Panc1 (cell line): ENCODE results near the gene SH3GL1. TPM values are rescaled to one million over a fixed set of nuclear protein-coding genes. Genes with fewer than 3 reads are reported as not detected.

Experiments
- ATAC-seq: fragments of 200-7000 bp; cut with Tn5 transposase; 2 replicates; pipeline ENCODE4 v1.9.1; 2020; ENCODE audit warnings: mild to moderate bottlenecking, moderate library complexity
- BruUV-seq: library from RNA; stranded (reverse); fragments of 400-500 nt; replicated peaks from 2 replicates; lab custom pipeline; 2021; lab: Mats Ljungman, UMichigan
- CTCF ChIA-PET: fragments of 300-600 bp; sonication (Branson Sonifier 250); formaldehyde crosslinking; loops from one replicate; lab custom pipeline; 2022; ENCODE audit warnings: antibody characterized with exemption; lab: Charles Lee
- POLR2A ChIA-PET: fragments of 300-600 bp; sonication (Branson Sonifier 250); formaldehyde crosslinking; loops from one replicate; lab custom pipeline; 2022; ENCODE audit warnings: antibody characterized with exemption; lab: Charles Lee
- DNase-seq: peaks from one replicate; pipeline ENCODE4 v3.0.0-alpha.2; 2010; ENCODE audit warnings: low read depth, low spot score
- H3K27ac ChIP-seq: 2 replicates; pipeline ENCODE4 v1.5.1; 2011; ENCODE audit warnings: mild to moderate bottlenecking, low read length, inconsistent platforms
- H3K27me3 ChIP-seq: fragments of 200-500 bp; sonication (Bioruptor generic); 2 replicates; pipeline ENCODE4 v1.6.0; 2014; ENCODE audit warnings: low read length, inconsistent platforms; ENCODE audit not compliant: control insufficient read depth, insufficient read depth
- H3K36me3 ChIP-seq: fragments of 200-500 bp; sonication (Bioruptor generic); 2 replicates; pipeline ENCODE4 v1.5.1; 2014; ENCODE audit warnings: inconsistent platforms, mild to moderate bottlenecking, low read length, moderate library complexity; ENCODE audit not compliant: control insufficient read depth, insufficient read depth
- H3K4me1 ChIP-seq: 2 replicates; pipeline ENCODE4 v1.5.1; 2011; ENCODE audit warnings: inconsistent platforms, mild to moderate bottlenecking, low read length, moderate library complexity; ENCODE audit not compliant: control insufficient read depth, insufficient read depth
- H3K4me3 ChIP-seq, 2 experiments: 2 replicates each; pipeline ENCODE4 v1.5.1; 2011 to 2012; ENCODE audit warnings: low read depth in 2 of 2, low read length in 2 of 2, mild to moderate bottlenecking in 2 of 2, inconsistent platforms in 1 of 2, moderate library complexity in 1 of 2
- H3K9me3 ChIP-seq: fragments of 200-500 bp; sonication (Bioruptor generic); 2 replicates; pipeline ENCODE4 v1.5.1; 2014; ENCODE audit warnings: low read depth, mild to moderate bottlenecking, inconsistent platforms, low read length, moderate library complexity; ENCODE audit not compliant: control insufficient read depth, insufficient read depth
- POLR2AphosphoS5 ChIP-seq: IDR thresholded peaks from 2 replicates; pipeline ENCODE4 v1.6.1; 2012; ENCODE audit warnings: mild to moderate bottlenecking, low read depth, low read length, moderate library complexity
- SIN3A ChIP-seq: IDR thresholded peaks from 2 replicates; pipeline ENCODE4 v1.6.1; 2012; ENCODE audit warnings: low read depth, mild to moderate bottlenecking, low read length, moderate library complexity, borderline replicate concordance; ENCODE audit not compliant: insufficient read depth
- TCF7L2 ChIP-seq: IDR thresholded peaks from 2 replicates; pipeline ENCODE4 v1.6.1; 2011; ENCODE audit warnings: mild to moderate bottlenecking, low read depth, low read length, inconsistent platforms
- in situ Hi-C: cut with HindIII; loops from 2 replicates; pipeline ENCODE4 v1.10.0; 2016; ENCODE audit warnings: low sequenced_read_pairs, low pct_unique_long_range_greater_than_20kb
- intact Hi-C: fragments of 100-400 bp; cut with micrococcal nuclease; formaldehyde crosslinking; loops from one replicate; pipeline ENCODE4 v1.10.0; 2022; ENCODE audit not compliant: unreplicated experiment
- total RNA-seq: library from RNA; stranded (reverse); gene quantifications from one replicate; pipeline ENCODE4 v1.2.1, GENCODE V29; 2021; ENCODE audit not compliant: unreplicated experiment
- TF ChIP-seq, protein P1 (sequence below), 2 experiments: IDR thresholded peaks; 2 replicates each; pipeline ENCODE4 v1.6.1; 2011 to 2012; ENCODE audit warnings: low read depth in 2 of 2, control low read depth in 1 of 2, low read length in 1 of 2, mild to moderate bottlenecking in 1 of 2, moderate library complexity in 1 of 2; ENCODE audit not compliant: insufficient read depth in 1 of 2
- TF ChIP-seq, protein P2 (sequence below): fragments of 450-650 bp; IDR thresholded peaks from 2 replicates; pipeline ENCODE4 v1.5.1; 2017; ENCODE audit warnings: mild to moderate bottlenecking

SH3GL1 gene
- total RNA-seq, 1 experiment from 2014 or later: 57.1 TPM

DNA sequence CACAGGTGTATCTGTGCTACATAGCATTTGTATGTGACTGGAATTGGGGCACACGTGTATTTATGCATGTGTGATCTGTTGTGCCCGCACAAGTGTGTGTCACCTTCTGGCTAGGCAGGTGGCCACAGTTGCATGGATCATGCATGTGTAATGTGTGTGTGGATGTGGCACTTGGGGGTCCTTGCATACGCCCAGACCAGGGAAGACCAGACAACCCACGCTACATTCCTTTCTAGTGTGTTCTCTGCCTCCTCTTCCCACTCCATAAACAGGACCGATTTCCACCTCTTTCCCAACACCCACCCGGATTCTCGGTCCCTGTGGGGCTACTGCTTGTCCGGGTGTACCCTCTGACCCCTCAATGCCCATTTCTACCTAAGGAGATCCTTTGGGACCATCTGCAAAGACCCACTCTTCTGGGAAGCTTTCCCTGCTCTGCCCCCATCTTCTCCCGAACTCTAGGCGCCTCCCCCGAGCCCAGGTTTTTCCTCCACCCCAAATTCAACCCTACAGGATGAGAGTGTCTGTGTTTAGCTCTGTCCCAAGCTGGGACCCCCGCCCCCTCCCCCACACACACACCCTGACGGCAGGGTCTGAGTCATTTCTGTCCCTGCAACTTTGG is 74.0 kb downstream of the SH3GL1 start:
- in situ Hi-C loops: no loop called here
- ATAC-seq (no peak), DNase-seq (no peak)
- Histone ChIP-seq H3K9me3 (no peaks in the 10 kb centered on the region), H3K4me1 (no peaks in the 10 kb centered on the region), H3K36me3 (no peaks in the 10 kb centered on the region), H3K4me3 (no peak overlapping the region), H3K27me3 (no peaks in the 10 kb centered on the region), H3K27ac (no peak overlapping the region)
- BruUV-seq: no TSS peak
- intact Hi-C loops: no loop called here
- ChIA-PET POLR2A (no interaction called here), CTCF (no interaction called here)
- TF ChIP-seq TCF7L2: no peak
- TF ChIP-seq, protein P1, sequence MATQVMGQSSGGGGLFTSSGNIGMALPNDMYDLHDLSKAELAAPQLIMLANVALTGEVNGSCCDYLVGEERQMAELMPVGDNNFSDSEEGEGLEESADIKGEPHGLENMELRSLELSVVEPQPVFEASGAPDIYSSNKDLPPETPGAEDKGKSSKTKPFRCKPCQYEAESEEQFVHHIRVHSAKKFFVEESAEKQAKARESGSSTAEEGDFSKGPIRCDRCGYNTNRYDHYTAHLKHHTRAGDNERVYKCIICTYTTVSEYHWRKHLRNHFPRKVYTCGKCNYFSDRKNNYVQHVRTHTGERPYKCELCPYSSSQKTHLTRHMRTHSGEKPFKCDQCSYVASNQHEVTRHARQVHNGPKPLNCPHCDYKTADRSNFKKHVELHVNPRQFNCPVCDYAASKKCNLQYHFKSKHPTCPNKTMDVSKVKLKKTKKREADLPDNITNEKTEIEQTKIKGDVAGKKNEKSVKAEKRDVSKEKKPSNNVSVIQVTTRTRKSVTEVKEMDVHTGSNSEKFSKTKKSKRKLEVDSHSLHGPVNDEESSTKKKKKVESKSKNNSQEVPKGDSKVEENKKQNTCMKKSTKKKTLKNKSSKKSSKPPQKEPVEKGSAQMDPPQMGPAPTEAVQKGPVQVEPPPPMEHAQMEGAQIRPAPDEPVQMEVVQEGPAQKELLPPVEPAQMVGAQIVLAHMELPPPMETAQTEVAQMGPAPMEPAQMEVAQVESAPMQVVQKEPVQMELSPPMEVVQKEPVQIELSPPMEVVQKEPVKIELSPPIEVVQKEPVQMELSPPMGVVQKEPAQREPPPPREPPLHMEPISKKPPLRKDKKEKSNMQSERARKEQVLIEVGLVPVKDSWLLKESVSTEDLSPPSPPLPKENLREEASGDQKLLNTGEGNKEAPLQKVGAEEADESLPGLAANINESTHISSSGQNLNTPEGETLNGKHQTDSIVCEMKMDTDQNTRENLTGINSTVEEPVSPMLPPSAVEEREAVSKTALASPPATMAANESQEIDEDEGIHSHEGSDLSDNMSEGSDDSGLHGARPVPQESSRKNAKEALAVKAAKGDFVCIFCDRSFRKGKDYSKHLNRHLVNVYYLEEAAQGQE (IDR thresholded peaks at IDR 0.05; ENCODE audit: insufficient read depth in 1 of 2, low read depth in 2 of 2, low read length in 1 of 2): no peak
- TF ChIP-seq POLR2AphosphoS5: no peak
- TF ChIP-seq, protein P2, sequence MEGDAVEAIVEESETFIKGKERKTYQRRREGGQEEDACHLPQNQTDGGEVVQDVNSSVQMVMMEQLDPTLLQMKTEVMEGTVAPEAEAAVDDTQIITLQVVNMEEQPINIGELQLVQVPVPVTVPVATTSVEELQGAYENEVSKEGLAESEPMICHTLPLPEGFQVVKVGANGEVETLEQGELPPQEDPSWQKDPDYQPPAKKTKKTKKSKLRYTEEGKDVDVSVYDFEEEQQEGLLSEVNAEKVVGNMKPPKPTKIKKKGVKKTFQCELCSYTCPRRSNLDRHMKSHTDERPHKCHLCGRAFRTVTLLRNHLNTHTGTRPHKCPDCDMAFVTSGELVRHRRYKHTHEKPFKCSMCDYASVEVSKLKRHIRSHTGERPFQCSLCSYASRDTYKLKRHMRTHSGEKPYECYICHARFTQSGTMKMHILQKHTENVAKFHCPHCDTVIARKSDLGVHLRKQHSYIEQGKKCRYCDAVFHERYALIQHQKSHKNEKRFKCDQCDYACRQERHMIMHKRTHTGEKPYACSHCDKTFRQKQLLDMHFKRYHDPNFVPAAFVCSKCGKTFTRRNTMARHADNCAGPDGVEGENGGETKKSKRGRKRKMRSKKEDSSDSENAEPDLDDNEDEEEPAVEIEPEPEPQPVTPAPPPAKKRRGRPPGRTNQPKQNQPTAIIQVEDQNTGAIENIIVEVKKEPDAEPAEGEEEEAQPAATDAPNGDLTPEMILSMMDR: no peak
- no peak for TF ChIP-seq SIN3A

DNA sequence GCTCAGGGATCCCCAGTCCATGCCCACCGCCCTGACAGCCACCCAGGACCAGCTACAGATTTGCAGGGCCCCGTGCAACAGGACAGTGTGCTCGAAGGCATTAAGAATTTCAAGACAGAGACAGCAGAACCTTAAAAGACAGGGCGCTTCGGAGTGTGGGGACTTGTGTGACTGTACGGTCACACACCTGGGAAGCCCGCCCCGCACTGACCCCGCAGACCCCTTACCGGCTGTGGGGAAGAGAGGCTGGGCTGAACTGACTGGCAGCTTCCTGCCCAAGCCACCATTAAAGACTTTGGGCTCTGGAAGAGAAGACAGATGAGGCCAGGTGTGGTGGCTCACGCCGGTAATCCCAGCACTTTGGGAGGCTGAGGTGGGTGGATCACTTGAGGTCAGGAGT is 76.1 kb downstream of the SH3GL1 start:
- Histone ChIP-seq H3K36me3 (no peaks in the 10 kb centered on the region), H3K4me1 (no peaks in the 10 kb centered on the region), H3K27ac (no peak overlapping the region), H3K9me3 (no peaks in the 10 kb centered on the region), H3K27me3 (no peaks in the 10 kb centered on the region), H3K4me3 (no peak overlapping the region)
- no peak for ATAC-seq
- BruUV-seq: no TSS peak
- POLR2A ChIA-PET: interaction anchor here (0.6 kb wide), 1 partner anchor 9 kb away, joined by 3 read pairs; no protein-coding TSS in a partner anchor
- CTCF ChIA-PET: interaction anchor here (0.5 kb wide), 1 partner anchor 31 kb away, joined by 3 read pairs; no protein-coding TSS in a partner anchor
- in situ Hi-C loops (no loop called here), intact Hi-C loops (no loop called here)
- no peak for DNase-seq
- TF ChIP-seq POLR2AphosphoS5: no peak
- TF ChIP-seq SIN3A: no peak
- no peak for TF ChIP-seq TCF7L2
- TF ChIP-seq, protein P1 (IDR thresholded peaks at IDR 0.05; ENCODE audit: insufficient read depth in 1 of 2, low read depth in 2 of 2, low read length in 1 of 2): no peak
- TF ChIP-seq, protein P2: no peak
